H9 (cell line): ENCODE results near the gene SLC5A2. TPM values are rescaled to one million over a fixed set of nuclear protein-coding genes. Genes with fewer than 3 reads are reported as not detected.

Experiments used
- DNase-seq: peaks from one replicate; pipeline ENCODE4 v3.0.0-alpha.2; 2017
- H2AFZ ChIP-seq: one replicate; pipeline ENCODE4 v1.6.1; 2013; ENCODE audit warnings: mild to moderate bottlenecking, low read length, control low read depth, moderate library complexity
- H2AK5ac ChIP-seq: 2 replicates; pipeline ENCODE4 v1.6.1; 2013; ENCODE audit warnings: low read length, control low read depth, mixed read lengths; ENCODE audit not compliant: insufficient read length
- H2BK120ac ChIP-seq: one replicate; pipeline ENCODE4 v1.6.1; 2013; ENCODE audit warnings: low read depth, mild to moderate bottlenecking, low read length, control low read depth, inconsistent platforms; ENCODE audit not compliant: poor library complexity, severe bottlenecking
- H2BK12ac ChIP-seq: 2 replicates; pipeline ENCODE4 v1.6.1; 2013; ENCODE audit warnings: low read length, control low read depth, mixed read lengths, low read depth; ENCODE audit not compliant: insufficient read length
- H2BK15ac ChIP-seq: 2 replicates; pipeline ENCODE4 v1.6.1; 2013; ENCODE audit warnings: low read depth, low read length, control low read depth
- H2BK20ac ChIP-seq: one replicate; pipeline ENCODE4 v1.6.1; 2013; ENCODE audit warnings: low read depth, mild to moderate bottlenecking, low read length, control low read depth, inconsistent platforms; ENCODE audit not compliant: poor library complexity, severe bottlenecking
- H2BK5ac ChIP-seq: 2 replicates; pipeline ENCODE4 v1.6.1; 2013; ENCODE audit warnings: low read length, control low read depth, mixed read lengths; ENCODE audit not compliant: insufficient read length
- H3K14ac ChIP-seq: 2 replicates; pipeline ENCODE4 v1.6.1; 2013; ENCODE audit warnings: low read length, control low read depth; ENCODE audit not compliant: insufficient read depth
- H3K18ac ChIP-seq: 2 replicates; pipeline ENCODE4 v1.6.1; 2013; ENCODE audit warnings: low read depth, mild to moderate bottlenecking, mixed read lengths, low read length, control low read depth; ENCODE audit not compliant: insufficient read length
- H3K23ac ChIP-seq: 2 replicates; pipeline ENCODE4 v1.6.1; 2013; ENCODE audit warnings: low read length, control low read depth, mixed read lengths, low read depth; ENCODE audit not compliant: insufficient read length
- H3K23me2 ChIP-seq: 2 replicates; pipeline ENCODE4 v1.6.1; 2013; ENCODE audit warnings: low read depth, mild to moderate bottlenecking, mixed read lengths, low read length, control low read depth; ENCODE audit not compliant: insufficient read length, poor library complexity, severe bottlenecking
- H3K27ac ChIP-seq: 2 replicates; pipeline ENCODE4 v1.5.1; 2013; ENCODE audit warnings: low read length, control low read depth, mixed read lengths, low read depth; ENCODE audit not compliant: insufficient read length
- H3K27me3 ChIP-seq: 2 replicates; pipeline ENCODE4 v1.6.1; 2013; ENCODE audit warnings: low read length, control low read depth, inconsistent platforms; ENCODE audit not compliant: insufficient read depth
- H3K4ac ChIP-seq: 2 replicates; pipeline ENCODE4 v1.6.1; 2013; ENCODE audit warnings: low read depth, mild to moderate bottlenecking, control low read depth, inconsistent platforms, low read length, moderate library complexity
- H3K4me1 ChIP-seq: 2 replicates; pipeline ENCODE4 v1.6.1; 2013; ENCODE audit warnings: low read length, control low read depth, inconsistent platforms; ENCODE audit not compliant: insufficient read depth
- H3K4me2 ChIP-seq: 2 replicates; pipeline ENCODE4 v1.6.1; 2013; ENCODE audit warnings: low read length, control low read depth, mixed read lengths; ENCODE audit not compliant: insufficient read length, insufficient read depth
- H3K56ac ChIP-seq: 2 replicates; pipeline ENCODE4 v1.6.1; 2013; ENCODE audit warnings: low read depth, mild to moderate bottlenecking, mixed read lengths, low read length, control low read depth; ENCODE audit not compliant: insufficient read length
- H3K79me1 ChIP-seq: 2 replicates; pipeline ENCODE4 v1.6.1; 2013; ENCODE audit warnings: low read depth, mild to moderate bottlenecking, moderate library complexity, low read length, control low read depth, inconsistent platforms; ENCODE audit not compliant: insufficient read depth, poor library complexity, severe bottlenecking
- H3K79me2 ChIP-seq: 2 replicates; pipeline ENCODE4 v1.6.1; 2013; ENCODE audit warnings: low read length, control low read depth, inconsistent platforms; ENCODE audit not compliant: insufficient read depth
- H3K9ac ChIP-seq: 2 replicates; pipeline ENCODE4 v1.6.1; 2013; ENCODE audit warnings: low read length, control low read depth, mixed read lengths; ENCODE audit not compliant: insufficient read length; ENCODE audit errors: extremely low read depth
- H3K9me3 ChIP-seq: one replicate; pipeline ENCODE4 v1.6.1; 2013; ENCODE audit warnings: low read depth, low read length, inconsistent platforms; ENCODE audit not compliant: control insufficient read depth
- H3T11ph ChIP-seq: one replicate; pipeline ENCODE4 v1.6.1; 2013; ENCODE audit warnings: mild to moderate bottlenecking, low read length, control low read depth, inconsistent platforms
- H4K20me1 ChIP-seq: one replicate; pipeline ENCODE4 v1.6.1; 2013; ENCODE audit not compliant: control insufficient read depth, insufficient read length, insufficient read depth
- H4K5ac ChIP-seq: 2 replicates; pipeline ENCODE4 v1.6.1; 2013; ENCODE audit warnings: low read depth, mild to moderate bottlenecking, mixed read lengths, low read length, control low read depth; ENCODE audit not compliant: insufficient read length
- H4K8ac ChIP-seq: replicated peaks from 2 replicates; pipeline ENCODE4 v1.6.1; 2013; ENCODE audit warnings: low read length, control low read depth, mixed read lengths, low read depth; ENCODE audit not compliant: insufficient read length
- H4K91ac ChIP-seq: 2 replicates; pipeline ENCODE4 v1.6.1; 2013; ENCODE audit warnings: low read depth, mild to moderate bottlenecking, moderate library complexity, mixed read lengths, low read length, control low read depth; ENCODE audit not compliant: insufficient read length
- H3K27ac Mint-ChIP-seq, 3 experiments: 2 replicates in 2 of 3; 3 replicates in 1 of 3; pipeline ENCODE4 v1.8.0; 2020 to 2021; ENCODE audit warnings: mixed read lengths in 3 of 3, mild to moderate bottlenecking in 1 of 3, moderate library complexity in 1 of 3
- H3K27me3 Mint-ChIP-seq: 2 replicates; pipeline ENCODE4 v1.8.0; 2021; ENCODE audit warnings: low read depth, mild to moderate bottlenecking, moderate library complexity, mixed read lengths
- H3K36me3 Mint-ChIP-seq, 3 experiments: 2 replicates in 2 of 3; 3 replicates in 1 of 3; pipeline ENCODE4 v1.8.0; 2020 to 2021; ENCODE audit warnings: low read depth in 3 of 3, mixed read lengths in 3 of 3; ENCODE audit not compliant: insufficient read depth in 1 of 3
- H3K4me1 Mint-ChIP-seq, 2 experiments: 2 replicates each; pipeline ENCODE4 v1.8.0; 2020; ENCODE audit warnings: mixed read lengths in 2 of 2
- H3K4me3 Mint-ChIP-seq, 2 experiments: 2 replicates in 1 of 2; 3 replicates in 1 of 2; pipeline ENCODE4 v1.8.0; 2020 to 2021; ENCODE audit warnings: mild to moderate bottlenecking in 2 of 2, mixed read lengths in 2 of 2, moderate library complexity in 1 of 2
- H3K9me3 Mint-ChIP-seq, 2 experiments: 2 replicates in 1 of 2; 3 replicates in 1 of 2; pipeline ENCODE4 v1.8.0; 2020; ENCODE audit warnings: mild to moderate bottlenecking in 2 of 2, mixed read lengths in 2 of 2, moderate library complexity in 1 of 2
- WGBS: extraction: QIAGEN DNeasy Blood & Tissue Kit; methylation state at CpG from one replicate; pipeline ENCODE4 v1.1.7; 2013; ENCODE audit warnings: missing lambda C conversion rate, low lambda C conversion rate, mixed read lengths; ENCODE audit not compliant: insufficient read length; ENCODE audit errors: extremely low coverage; 5-methylcytosine and 5-hydroxymethylcytosine counted together
- total RNA-seq: library from RNA; stranded (reverse); gene quantifications from 2 replicates; pipeline ENCODE4 v1.2.1, GENCODE V29; 2021
- TF ChIP-seq, protein P1 (sequence below): fragments of 200-600 bp; sonication (generic); conservative IDR thresholded peaks from 3 replicates; pipeline ENCODE4 v1.8.0; 2021; ENCODE audit warnings: antibody characterized with exemption, mild to moderate bottlenecking

The SLC5A2 gene
- total RNA-seq, 1 experiment from 2014 or later, result 0.52 TPM

DNA sequence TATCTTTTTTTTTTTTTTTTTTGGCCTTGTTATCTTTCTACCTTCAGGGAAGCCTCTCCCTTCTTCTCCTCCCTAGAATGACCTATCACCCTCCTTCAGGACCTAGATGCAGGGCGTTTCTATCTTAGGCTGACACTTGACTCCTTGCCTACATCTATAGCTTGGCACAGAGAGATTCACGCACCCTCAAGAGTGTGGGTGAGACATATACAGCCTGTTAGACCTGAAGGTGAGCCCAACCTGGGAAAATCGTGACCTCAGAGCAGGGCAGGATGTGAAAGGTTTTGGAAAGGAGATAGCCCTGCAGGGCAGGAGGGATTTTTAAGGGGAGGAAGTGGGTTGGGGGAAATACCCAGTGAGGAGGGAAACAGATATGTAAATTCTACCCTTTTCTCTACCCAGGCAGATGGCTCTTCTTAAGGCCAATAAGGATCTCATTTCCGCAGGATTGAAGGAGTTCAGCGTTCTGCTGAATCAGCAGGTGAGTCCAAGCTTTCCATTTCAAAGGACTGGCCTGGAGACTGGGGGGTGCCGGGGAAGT is 44.9 kb downstream of the SLC5A2 start, which contains the start of gene AHSP:
AHSP (plus strand) TSS at position 167 of the 541 bp plus-strand sequence; CDS start at position 407, 240 bp downstream.
- Mint-ChIP-seq H3K4me1 (peaks cover 21 to 28% of the 10 kb centered on the region in 2 experiments), H3K27ac (peak within 1 kb of the TSS in 1 of 3 experiments; percentile 74; a peak in 4 of 7 replicates), H3K4me3 (peak within 1 kb of the TSS; percentile 64 to 83), H3K27me3 (peaks cover 25% of the 10 kb centered on the region), H3K36me3 (no peaks in the 10 kb centered on the region; a peak in 1 of 7 replicates), H3K9me3 (no peaks in the 10 kb centered on the region; a peak in 1 of 5 replicates)
- H3T11ph ChIP-seq, result no peak within 1 kb of the TSS
- no peak within 1 kb of the TSS for H2BK5ac ChIP-seq
- H4K20me1 ChIP-seq, result no peaks in the 10 kb centered on the region
- no peak within 1 kb of the TSS for H2AFZ ChIP-seq
- no peaks in the 10 kb centered on the region for H3K9me3 ChIP-seq
- no peak within 1 kb of the TSS for H4K5ac ChIP-seq
- H4K91ac ChIP-seq, result no peak within 1 kb of the TSS
- H3K4me1 ChIP-seq, result peaks cover 9% of the 10 kb centered on the region; the same call in 1 of the 2 replicates
- H3K56ac ChIP-seq, result no peak within 1 kb of the TSS
- H2BK20ac ChIP-seq, result no peak within 1 kb of the TSS
- H3K9ac ChIP-seq, result no peak within 1 kb of the TSS
- H3K23ac ChIP-seq, result no peak within 1 kb of the TSS
- H3K18ac ChIP-seq, result no peak within 1 kb of the TSS
- H2BK15ac ChIP-seq, result no peak within 1 kb of the TSS
- peak within 1 kb of the TSS; percentile 28; the same call in 1 of the 2 replicates for H3K14ac ChIP-seq
- H3K79me2 ChIP-seq, result no peaks in the 10 kb centered on the region
- TF ChIP-seq, protein P1, sequence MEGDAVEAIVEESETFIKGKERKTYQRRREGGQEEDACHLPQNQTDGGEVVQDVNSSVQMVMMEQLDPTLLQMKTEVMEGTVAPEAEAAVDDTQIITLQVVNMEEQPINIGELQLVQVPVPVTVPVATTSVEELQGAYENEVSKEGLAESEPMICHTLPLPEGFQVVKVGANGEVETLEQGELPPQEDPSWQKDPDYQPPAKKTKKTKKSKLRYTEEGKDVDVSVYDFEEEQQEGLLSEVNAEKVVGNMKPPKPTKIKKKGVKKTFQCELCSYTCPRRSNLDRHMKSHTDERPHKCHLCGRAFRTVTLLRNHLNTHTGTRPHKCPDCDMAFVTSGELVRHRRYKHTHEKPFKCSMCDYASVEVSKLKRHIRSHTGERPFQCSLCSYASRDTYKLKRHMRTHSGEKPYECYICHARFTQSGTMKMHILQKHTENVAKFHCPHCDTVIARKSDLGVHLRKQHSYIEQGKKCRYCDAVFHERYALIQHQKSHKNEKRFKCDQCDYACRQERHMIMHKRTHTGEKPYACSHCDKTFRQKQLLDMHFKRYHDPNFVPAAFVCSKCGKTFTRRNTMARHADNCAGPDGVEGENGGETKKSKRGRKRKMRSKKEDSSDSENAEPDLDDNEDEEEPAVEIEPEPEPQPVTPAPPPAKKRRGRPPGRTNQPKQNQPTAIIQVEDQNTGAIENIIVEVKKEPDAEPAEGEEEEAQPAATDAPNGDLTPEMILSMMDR, result no peak
- peak within 1 kb of the TSS; percentile 79 for H3K4me2 ChIP-seq
- H3K79me1 ChIP-seq, result no peaks in the 10 kb centered on the region
- no peak within 1 kb of the TSS for H2AK5ac ChIP-seq
- H2BK12ac ChIP-seq, result no peak within 1 kb of the TSS
- peak; percentile 35 for DNase-seq
- H3K27me3 ChIP-seq, result peaks cover 10% of the 10 kb centered on the region; the same call in 1 of the 2 replicates
- H4K8ac ChIP-seq, result no peak within 1 kb of the TSS
- no CpG with 5 or more reads among the region's 6 CpGs for WGBS
- peaks cover 18% of the 10 kb centered on the region for H3K23me2 ChIP-seq
- H3K27ac ChIP-seq, result peak within 1 kb of the TSS; percentile 28
- H2BK120ac ChIP-seq, result no peak within 1 kb of the TSS
- H3K4ac ChIP-seq, result no peak within 1 kb of the TSS
